ENCODE data around the gene EDARADD.
A peak's percentile ranks its signal among the peaks of the same experiment; 100 is the strongest.

The EDARADD gene

DNA sequence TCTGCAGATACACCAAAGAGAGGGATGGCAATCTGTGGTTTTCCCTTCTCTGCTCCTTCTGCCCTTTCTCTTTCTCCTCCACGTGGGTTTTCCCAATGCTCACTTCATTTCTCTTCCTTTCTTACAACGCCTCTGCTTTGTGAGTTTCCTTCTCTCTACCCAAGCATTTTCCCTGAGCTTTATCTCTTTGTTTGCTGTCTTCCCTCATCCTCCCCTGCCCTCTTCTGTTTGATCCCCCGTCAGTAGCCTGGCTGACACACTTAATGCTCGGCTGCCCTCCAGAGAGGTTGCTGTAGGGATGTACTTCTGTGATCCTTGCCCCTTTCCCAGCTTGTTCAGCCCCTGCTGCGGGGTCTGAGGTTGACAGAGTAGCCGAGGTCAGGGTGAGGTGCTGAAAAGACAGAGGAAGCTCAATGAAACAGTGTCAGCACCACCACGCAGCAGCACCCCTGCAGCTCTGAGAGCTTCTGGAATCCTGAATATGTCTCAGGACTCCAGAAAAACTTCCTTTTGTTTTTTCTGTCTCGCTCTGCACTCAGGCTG, 6.0 kb downstream of the EDARADD start:
- TF ChIP-seq POLR2A (IDR thresholded peaks at IDR 0.05; ENCODE audit: low read depth, low read length), result no peak
- no peak for DNase-seq (ENCODE audit: insufficient read length, low spot score)
- no peak for FAIRE-seq

DNA sequence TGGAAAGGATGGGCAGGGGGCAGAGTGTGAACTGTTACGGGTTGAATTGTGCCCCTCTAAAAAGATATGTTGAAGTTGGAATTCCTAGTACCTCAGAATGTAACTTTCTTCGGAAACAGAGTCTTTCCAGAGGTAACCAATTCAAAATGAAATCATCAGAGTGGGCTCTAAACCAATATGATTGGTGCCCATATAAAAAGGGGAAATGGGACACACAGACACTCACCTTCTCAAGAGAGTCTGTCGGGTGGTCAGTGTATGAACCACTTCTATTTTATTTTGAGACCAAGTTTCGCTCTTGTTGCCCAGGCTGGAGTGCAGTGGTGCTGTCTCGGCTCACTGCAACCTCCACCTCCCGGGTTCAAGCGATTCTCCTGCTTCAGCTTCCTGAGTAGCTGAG, 7.6 kb downstream of the EDARADD start:
- no peak for TF ChIP-seq POLR2A (IDR thresholded peaks at IDR 0.05; ENCODE audit: low read depth, low read length)
- FAIRE-seq (no peak), DNase-seq (ENCODE audit: insufficient read length, low spot score) (no peak)

DNA sequence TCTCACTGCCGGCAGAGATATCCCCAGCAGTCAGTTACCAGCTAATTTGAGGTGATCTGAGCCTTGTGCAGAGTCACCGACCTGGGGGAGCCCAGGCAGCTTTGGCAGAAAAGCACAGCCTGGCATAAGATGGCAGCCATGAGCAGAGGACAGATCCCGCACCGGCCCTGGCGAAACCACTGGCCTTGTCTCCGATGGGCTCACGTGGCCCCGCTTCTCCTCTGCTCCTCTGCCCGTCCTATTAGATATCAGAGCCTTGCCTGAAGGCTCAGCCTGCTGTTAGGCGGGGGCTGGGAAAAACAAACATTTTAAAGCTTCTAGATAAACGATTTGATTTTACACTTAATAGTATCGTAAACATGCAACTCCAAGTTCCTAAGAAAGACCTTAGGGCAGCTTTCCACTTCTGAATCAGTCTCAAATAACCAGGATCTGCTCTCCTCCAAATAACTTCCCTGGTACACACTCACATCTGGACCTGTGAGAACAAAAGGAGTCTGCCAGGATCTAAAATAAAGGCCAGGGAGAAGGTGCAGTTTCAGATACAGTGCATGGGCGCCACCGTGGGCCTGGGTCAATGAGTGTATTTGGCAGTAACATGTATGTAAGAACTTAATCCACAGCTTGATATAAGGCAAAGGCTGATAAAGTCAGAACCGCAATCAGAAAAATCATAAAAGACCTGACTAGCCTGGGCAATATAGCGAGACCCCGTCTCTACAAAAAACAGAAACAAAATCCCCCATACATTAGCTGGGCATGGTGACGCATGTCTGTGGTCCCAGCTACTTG, 10.0 kb downstream of the EDARADD start:
- no peak for DNase-seq (ENCODE audit: insufficient read length, low spot score)
- TF ChIP-seq POLR2A (IDR thresholded peaks at IDR 0.05; ENCODE audit: low read depth, low read length), result no peak
- no peak for FAIRE-seq

DNA sequence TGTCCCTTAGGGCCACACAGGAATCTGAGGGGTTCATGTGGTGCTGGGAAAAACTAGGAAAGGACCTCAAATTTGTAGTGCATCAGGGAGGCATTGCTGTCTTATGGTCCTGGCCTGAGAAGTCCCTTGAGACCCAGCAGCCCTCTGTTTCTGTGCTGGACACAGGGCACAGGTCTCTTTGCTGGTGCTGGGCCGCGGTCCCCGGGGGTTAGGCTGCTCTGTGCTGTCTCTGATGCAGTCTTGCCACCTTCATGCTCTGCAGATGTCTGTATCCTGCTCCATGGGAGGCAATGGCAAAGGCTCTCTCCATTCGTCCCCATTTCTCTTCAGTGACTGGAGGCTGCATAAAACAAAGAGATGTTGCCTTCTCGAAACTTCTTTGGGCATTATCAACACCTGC, 13.0 kb downstream of the EDARADD start:
- TF ChIP-seq POLR2A (IDR thresholded peaks at IDR 0.05; ENCODE audit: low read depth, low read length), result no peak
- no peak for DNase-seq (ENCODE audit: insufficient read length, low spot score)
- no peak for FAIRE-seq

DNA sequence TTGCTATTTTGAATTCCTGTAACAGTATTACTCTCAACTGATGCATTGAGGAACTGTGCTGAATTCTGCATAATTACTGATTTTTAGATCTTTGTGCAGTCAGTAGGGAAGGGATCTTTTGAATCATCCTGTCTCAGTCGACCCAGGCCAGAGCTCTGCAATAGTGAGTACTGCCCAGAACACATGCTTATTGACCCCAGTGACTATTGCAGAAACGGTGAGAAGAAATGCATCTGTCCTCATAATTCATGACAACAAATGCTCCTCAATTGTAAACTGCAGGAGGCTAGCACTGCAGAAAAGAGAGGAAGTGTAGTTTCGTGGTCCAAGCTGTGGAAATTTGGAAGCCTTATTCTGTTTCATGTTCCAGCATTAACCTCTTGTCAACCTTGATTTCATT, 19.6 kb downstream of the EDARADD start:
- no peak for TF ChIP-seq POLR2A (IDR thresholded peaks at IDR 0.05; ENCODE audit: low read depth, low read length)
- DNase-seq (ENCODE audit: insufficient read length, low spot score) (no peak), FAIRE-seq (no peak)

DNA sequence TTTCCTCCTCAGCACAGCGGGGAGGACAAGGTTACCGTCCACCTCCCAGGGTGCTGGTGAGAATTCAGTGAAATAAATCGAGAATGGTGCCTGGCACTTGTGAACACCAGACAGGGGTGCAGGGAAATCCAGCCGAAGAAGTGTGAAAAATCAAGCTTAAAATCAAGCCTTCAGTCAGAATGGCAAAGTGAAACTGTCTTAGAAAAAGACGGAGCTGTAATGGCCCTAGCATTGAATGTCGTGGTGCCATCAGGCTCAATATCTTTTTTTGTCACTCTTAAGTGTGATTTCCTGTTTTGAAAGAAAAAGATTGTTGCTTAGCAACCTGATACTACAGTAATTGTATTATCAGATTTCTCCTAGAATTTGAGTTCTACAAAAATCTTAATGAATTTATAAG, 22.1 kb downstream of the EDARADD start:
- no peak for TF ChIP-seq POLR2A (IDR thresholded peaks at IDR 0.05; ENCODE audit: low read depth, low read length)
- DNase-seq (ENCODE audit: insufficient read length, low spot score), result no peak
- no peak for FAIRE-seq

DNA sequence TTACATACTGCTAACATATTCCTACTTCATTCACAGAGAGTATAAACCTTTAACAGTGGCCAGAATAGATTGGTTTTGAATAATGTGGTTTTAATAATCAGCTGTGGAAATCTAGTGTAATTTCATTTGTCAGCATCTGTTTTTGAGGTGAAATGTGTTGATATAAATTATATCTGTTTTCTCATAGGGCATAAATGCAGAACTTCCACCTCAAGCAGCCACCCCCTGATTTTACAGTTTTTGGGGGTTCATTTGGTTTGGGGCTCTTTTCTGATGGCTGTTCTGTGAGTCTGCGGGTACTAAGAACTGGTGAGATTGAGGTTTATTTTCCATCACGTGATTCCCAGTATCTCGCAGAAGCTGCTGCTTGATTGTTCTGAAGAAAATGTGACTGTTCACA, 23.2 kb downstream of the EDARADD start:
- no peak for TF ChIP-seq POLR2A (IDR thresholded peaks at IDR 0.05; ENCODE audit: low read depth, low read length)
- DNase-seq (ENCODE audit: insufficient read length, low spot score) (no peak), FAIRE-seq (no peak)

DNA sequence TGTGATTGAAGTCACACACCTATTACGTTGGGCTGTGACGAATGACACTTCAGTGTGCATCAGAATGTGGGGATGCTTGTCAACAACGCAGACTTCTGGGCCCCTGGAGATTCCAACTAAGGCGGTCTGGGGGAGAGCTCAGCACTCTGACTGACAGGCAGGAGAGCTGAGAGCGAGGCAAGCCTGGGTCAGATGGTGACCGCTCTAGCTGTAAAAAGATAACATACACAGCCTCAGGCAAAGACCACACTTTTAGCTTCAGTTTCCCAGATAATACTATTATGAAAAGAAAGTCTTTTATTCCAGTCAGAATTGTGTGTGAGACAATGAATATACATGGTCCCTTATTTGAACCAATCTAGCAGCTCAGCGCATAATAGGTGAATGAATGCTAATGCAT, 25.4 kb downstream of the EDARADD start:
- no peak for FAIRE-seq
- no peak for DNase-seq (ENCODE audit: insufficient read length, low spot score)
- TF ChIP-seq POLR2A (IDR thresholded peaks at IDR 0.05; ENCODE audit: low read depth, low read length), result no peak

DNA sequence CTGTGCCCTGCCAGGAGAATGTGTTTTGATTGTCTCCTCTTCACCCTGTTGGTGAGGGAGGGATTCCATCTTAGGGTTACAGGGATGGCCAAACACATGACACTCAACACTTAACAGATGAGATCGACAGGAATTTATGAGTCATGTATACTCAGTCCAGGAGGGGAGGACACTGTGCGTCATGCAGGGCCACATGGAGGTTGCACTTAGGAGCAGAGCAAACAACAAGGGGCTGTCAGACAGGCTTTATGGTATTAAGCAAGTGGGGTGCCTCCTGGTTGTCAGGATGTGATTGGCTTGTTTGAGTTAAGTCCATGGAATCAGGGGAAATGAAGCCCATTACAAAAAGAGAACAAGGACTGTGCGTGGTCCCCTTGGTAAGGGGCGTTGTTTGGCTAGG, 26.9 kb downstream of the EDARADD start:
- no peak for TF ChIP-seq POLR2A (IDR thresholded peaks at IDR 0.05; ENCODE audit: low read depth, low read length)
- DNase-seq (ENCODE audit: insufficient read length, low spot score) (peak; percentile 23), FAIRE-seq (no peak)

DNA sequence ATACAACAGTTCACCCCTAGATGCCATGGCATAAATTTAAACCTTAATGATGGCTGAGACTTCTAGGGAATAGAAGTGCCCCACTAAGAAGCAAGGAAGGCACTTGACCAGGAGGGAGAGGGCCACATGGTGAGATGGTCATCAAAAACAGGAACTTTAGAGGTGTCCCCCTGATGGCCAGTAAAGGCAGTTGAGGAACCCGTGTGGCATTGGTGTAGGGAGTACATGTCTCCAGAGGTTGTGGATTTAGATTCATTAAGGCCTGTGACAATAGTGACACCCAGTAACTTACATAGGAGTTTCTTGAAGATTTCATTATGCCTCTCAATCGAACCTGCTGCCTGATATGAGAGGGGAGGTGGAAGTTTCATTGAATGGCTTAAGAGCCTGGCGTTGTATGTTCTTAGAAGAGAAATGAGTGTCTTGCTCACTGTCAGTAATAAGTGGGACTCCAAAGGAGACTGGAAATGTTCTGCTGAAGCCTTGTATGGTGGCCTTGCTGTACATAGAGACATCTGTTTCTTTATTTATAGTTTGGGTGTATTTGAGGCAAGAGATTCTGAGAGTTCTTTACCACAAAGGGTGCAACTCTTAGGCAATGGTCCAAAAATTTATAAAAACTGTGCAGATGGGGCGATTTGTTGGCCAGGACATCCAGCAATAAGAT, 27.9 kb downstream of the EDARADD start:
- FAIRE-seq, result no peak
- no peak for DNase-seq (ENCODE audit: insufficient read length, low spot score)
- no peak for TF ChIP-seq POLR2A (IDR thresholded peaks at IDR 0.05; ENCODE audit: low read depth, low read length)

DNA sequence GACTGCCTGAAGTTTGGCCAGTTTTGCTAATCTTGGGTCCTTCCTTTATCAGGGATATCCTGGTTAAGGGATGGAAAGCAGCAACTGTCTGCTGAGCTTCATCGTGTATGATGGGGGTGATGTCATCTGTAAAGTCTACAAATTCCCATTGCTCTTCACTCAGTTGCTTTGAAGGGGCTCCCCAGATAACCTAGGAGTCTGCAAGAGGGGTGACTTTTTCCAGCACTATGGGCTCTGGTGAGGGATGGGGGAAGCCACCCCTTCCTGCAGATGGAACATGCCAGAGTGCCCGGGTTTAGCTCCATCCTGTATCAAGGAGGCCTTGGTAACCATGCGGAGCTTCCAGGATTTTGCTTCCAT, 28.4 kb downstream of the EDARADD start:
- no peak for FAIRE-seq

DNA sequence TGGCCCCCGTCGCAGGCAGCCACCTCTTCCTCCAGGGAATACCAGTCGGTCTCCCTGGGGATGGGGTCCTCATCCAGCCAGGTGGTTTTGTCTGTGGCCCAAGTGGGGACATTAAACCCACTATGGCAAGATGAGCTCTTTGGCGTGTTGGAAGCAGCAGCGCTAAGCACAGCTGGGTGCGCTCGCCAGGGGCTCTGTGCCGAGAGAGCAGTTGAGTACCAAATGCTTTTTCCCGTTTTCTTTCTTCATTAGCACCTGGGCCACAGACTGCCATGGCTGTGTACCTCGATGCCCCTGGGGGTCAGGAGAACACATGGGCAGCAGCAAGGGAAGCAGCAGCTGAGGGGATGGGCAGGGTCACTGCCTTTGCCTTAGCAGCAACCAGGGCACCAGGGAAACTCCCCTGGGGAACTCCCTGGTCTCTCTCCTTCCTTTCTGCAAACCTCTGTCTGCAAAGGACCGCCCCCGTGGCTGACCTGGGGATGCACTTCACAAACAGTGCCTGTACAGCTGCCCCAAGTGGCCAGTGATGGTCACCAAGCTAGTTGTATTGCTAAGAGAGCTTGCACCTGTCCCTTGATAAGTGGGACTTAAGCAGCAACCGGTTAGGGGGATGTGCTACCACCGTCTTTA, 31.1 kb downstream of the EDARADD start:
- TF ChIP-seq POLR2A (IDR thresholded peaks at IDR 0.05; ENCODE audit: low read depth, low read length), result no peak
- DNase-seq (ENCODE audit: insufficient read length, low spot score) (no peak), FAIRE-seq (no peak)

More for the DNA sequence above, 28.4 kb downstream of the EDARADD start:
- DNase-seq (ENCODE audit: insufficient read length, low spot score), result no peak
- TF ChIP-seq POLR2A (IDR thresholded peaks at IDR 0.05; ENCODE audit: low read depth, low read length), result no peak

DNA sequence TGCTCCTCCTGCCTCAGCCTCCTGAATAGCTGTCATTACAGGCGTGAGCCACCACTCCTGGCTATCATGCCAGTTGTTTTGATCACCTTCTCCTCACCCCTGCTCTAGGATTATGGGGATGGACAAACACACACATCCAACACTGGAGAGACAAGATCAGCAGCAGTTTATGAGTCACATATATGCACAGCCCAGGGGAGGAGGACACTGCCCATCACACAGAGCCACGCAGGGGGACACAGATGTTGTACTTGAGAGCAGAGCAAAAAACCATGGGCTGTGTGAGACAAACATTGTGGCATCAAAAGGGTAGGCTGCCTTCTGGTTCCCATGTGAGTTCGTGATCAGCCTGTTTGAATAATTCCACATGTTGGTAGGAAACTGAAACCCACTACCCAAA, 32.1 kb downstream of the EDARADD start:
- no peak for TF ChIP-seq POLR2A (IDR thresholded peaks at IDR 0.05; ENCODE audit: low read depth, low read length)
- no peak for DNase-seq (ENCODE audit: insufficient read length, low spot score)
- no peak for FAIRE-seq

DNA sequence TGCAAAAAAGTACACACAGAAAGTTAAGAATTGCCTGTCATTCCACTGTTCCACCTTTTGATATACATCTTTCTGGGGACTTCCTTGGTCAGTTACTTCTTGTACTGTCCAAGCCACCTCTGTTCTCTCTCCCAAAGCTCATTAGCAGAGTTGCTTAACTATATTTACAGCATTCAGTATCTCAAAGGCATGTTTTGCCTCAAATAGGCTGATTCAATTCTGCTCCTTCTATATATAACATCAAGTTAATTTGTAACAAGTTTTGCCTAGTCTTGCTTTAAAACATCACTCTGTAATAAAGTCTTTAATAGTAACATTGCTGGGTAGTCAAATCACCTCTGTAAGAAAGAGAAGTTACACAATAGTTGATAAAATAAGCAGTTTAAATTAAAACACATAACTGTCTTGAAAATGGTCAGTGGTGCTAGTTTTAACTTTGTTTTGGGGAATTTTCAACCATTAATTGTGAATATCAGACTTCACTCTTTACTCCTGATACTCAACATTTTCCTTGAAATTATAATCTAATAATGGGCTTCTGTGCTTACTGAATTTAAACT, 35.7 kb downstream of the EDARADD start:
- no peak for TF ChIP-seq POLR2A (IDR thresholded peaks at IDR 0.05; ENCODE audit: low read depth, low read length)
- DNase-seq (ENCODE audit: insufficient read length, low spot score) (no peak), FAIRE-seq (no peak)

Data from H54 (cell line).